OCI-LY1 (cell line): ENCODE measurements around the gene BTN3A1.

ENCODE experiments used
- H2AFZ ChIP-seq: fragments of 200-600 bp; sonication (generic), shearing (Covaris generic); 2 replicates; pipeline ENCODE4 v1.6.0; 2014; ENCODE audit warnings: antibody characterized with exemption, mild to moderate bottlenecking, low read length
- H3F3A ChIP-seq: fragments of 200-600 bp; sonication (generic), shearing (Covaris generic); 2 replicates; pipeline ENCODE4 v1.6.0; 2014; ENCODE audit warnings: mild to moderate bottlenecking, antibody characterized with exemption, low read length, moderate library complexity; ENCODE audit not compliant: insufficient read depth
- H3K27ac ChIP-seq: fragments of 200-600 bp; sonication (generic); 2 replicates; pipeline ENCODE4 v1.5.1; 2014; ENCODE audit warnings: low read length, mixed run types, mild to moderate bottlenecking, low read depth; ENCODE audit not compliant: poor library complexity, severe bottlenecking
- H3K27me3 ChIP-seq: fragments of 200-600 bp; sonication (generic); 2 replicates; pipeline ENCODE4 v1.6.0; 2014; ENCODE audit warnings: antibody characterized with exemption, mild to moderate bottlenecking, low read length, moderate library complexity; ENCODE audit not compliant: insufficient read depth
- H3K36me3 ChIP-seq: fragments of 200-600 bp; sonication (generic); 2 replicates; pipeline ENCODE4 v1.6.1; 2014; ENCODE audit warnings: mild to moderate bottlenecking, antibody characterized with exemption, low read length, moderate library complexity, mixed read lengths; ENCODE audit not compliant: insufficient read depth
- H3K4me1 ChIP-seq: fragments of 200-600 bp; sonication (generic); 2 replicates; pipeline ENCODE4 v1.5.1; 2014; ENCODE audit warnings: mild to moderate bottlenecking, low read length, moderate library complexity; ENCODE audit not compliant: insufficient read depth, severe bottlenecking
- H3K4me2 ChIP-seq: fragments of 200-600 bp; sonication (generic), shearing (Covaris generic); 2 replicates; pipeline ENCODE4 v1.6.1; 2014; ENCODE audit warnings: low read length
- H3K4me3 ChIP-seq: fragments of 200-600 bp; sonication (generic); 2 replicates; pipeline ENCODE4 v1.5.1; 2014; ENCODE audit warnings: low read length, low read depth, mild to moderate bottlenecking, mixed read lengths; ENCODE audit not compliant: poor library complexity, severe bottlenecking
- H3K79me2 ChIP-seq: fragments of 200-600 bp; shearing (Covaris generic); 2 replicates; pipeline ENCODE4 v1.6.1; 2016; ENCODE audit warnings: mixed run types, low read length, mixed read lengths; ENCODE audit not compliant: insufficient read depth
- H3K9ac ChIP-seq: fragments of 200-600 bp; sonication (generic), shearing (Covaris generic); 2 replicates; pipeline ENCODE4 v1.6.1; 2014; ENCODE audit warnings: mild to moderate bottlenecking, low read length, mixed read lengths
- H3K9me2 ChIP-seq: fragments of 200-600 bp; sonication (generic), shearing (Covaris generic); 2 replicates; pipeline ENCODE4 v1.6.1; 2014; ENCODE audit warnings: low read depth, mild to moderate bottlenecking, low read length, mixed read lengths
- H3K9me3 ChIP-seq: fragments of 200-600 bp; shearing (Covaris generic); 2 replicates; pipeline ENCODE4 v1.6.1; 2014; ENCODE audit warnings: low read length, mixed read lengths
- H4K20me1 ChIP-seq: fragments of 200-600 bp; sonication (generic), shearing (Covaris generic); 2 replicates; pipeline ENCODE4 v1.6.0; 2016; ENCODE audit warnings: mild to moderate bottlenecking, low read length; ENCODE audit not compliant: insufficient read depth
- EZH2 ChIP-seq: fragments of 200-600 bp; sonication (generic), shearing (Covaris generic); IDR thresholded peaks from 2 replicates; pipeline ENCODE4 v1.8.0; 2017; ENCODE audit warnings: borderline replicate concordance, mixed run types, mild to moderate bottlenecking, antibody characterized with exemption, low read length, moderate library complexity, mixed read lengths
- TF ChIP-seq, protein P1 (sequence below): fragments of 200-600 bp; sonication (generic), shearing (Covaris generic); IDR thresholded peaks from 2 replicates; pipeline ENCODE4 v1.5.1; 2017; ENCODE audit warnings: mild to moderate bottlenecking, antibody characterized with exemption, low read length, moderate library complexity, mixed read lengths

BTN3A1 gene

DNA sequence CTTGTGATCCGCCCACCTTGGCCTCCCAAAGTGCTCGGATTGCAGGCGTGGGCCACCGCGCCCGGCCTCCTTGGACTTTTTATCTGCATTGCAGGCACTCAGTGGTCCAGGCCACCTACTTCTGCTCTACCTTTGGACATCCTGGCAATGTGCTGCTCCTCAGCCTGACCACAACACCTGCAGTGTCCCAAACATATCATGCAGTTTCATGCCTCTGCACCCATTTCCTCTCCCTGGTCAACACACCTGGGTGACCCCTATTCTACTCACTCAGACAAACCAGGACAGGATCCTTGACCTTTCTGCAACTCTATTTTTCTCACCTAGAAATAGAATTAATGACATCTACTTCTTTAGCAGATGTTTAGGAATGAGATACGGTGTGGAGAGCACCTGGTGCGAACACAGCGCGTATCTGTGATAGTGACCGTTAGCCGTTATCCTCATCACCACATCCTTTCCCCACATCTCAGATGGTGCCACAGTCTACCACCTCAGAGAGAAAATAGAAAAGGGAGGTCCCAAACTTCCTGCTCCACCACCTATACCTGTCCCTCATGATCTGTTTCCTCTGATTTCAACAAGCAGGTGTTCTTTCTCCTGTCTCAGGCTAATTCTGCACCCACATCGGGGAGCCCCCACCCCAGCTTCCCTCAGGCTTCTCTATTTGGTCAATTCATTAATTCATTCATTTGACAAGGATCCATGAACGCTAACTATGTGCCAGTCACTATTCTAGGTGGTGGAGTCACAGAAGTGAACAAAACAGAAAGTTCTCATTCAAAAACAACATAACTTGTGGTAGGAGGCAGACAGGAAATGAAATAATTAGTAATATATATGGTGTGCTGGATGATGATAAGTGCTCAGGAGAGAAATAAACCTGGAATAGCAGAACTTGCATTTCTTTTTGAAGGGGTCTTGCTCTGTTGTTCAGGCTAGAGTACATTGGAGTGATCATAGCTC is 41.3 kb upstream of the BTN3A1 start:
- H3K27ac ChIP-seq: no peak overlapping the region
- no peaks in the 10 kb centered on the region for H3F3A ChIP-seq

DNA sequence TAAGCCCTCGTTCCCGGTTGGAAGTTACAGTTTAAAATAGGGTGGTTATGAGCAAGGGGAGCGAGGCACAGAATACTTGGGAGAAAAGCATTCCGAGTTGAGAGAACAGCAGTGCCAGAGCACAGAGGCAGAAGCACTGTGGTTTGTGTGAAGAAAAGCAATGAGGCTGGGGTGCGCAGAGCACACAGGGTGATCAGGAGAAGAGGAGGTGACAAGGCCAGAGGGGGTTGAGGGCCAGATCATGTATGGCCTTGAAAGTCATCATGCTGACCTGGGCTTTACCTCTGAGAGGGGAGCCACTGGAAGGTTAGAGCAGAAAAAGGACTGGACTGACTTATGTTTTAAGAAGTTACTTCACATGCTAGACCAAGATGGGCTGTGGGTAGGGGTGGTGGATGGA is 40.5 kb upstream of the BTN3A1 start:
- Histone ChIP-seq H3K36me3 (no peaks in the 10 kb centered on the region), H4K20me1 (no peaks in the 10 kb centered on the region), H2AFZ (no peak overlapping the region), H3F3A (no peaks in the 10 kb centered on the region), H3K79me2 (no peaks in the 10 kb centered on the region), H3K4me2 (no peak overlapping the region), H3K4me3 (no peak overlapping the region), H3K27me3 (no peaks in the 10 kb centered on the region), H3K9me2 (no peaks in the 10 kb centered on the region), H3K9ac (no peak overlapping the region), H3K27ac (no peak overlapping the region), H3K4me1 (peaks cover 16% of the 10 kb centered on the region), H3K9me3 (no peaks in the 10 kb centered on the region)
- TF ChIP-seq, protein P1, sequence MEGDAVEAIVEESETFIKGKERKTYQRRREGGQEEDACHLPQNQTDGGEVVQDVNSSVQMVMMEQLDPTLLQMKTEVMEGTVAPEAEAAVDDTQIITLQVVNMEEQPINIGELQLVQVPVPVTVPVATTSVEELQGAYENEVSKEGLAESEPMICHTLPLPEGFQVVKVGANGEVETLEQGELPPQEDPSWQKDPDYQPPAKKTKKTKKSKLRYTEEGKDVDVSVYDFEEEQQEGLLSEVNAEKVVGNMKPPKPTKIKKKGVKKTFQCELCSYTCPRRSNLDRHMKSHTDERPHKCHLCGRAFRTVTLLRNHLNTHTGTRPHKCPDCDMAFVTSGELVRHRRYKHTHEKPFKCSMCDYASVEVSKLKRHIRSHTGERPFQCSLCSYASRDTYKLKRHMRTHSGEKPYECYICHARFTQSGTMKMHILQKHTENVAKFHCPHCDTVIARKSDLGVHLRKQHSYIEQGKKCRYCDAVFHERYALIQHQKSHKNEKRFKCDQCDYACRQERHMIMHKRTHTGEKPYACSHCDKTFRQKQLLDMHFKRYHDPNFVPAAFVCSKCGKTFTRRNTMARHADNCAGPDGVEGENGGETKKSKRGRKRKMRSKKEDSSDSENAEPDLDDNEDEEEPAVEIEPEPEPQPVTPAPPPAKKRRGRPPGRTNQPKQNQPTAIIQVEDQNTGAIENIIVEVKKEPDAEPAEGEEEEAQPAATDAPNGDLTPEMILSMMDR: no peak
- no peak for TF ChIP-seq EZH2

More for the DNA sequence above, 41.3 kb upstream of the BTN3A1 start:
- H3K79me2 ChIP-seq: no peaks in the 10 kb centered on the region
- no peak overlapping the region for H3K4me3 ChIP-seq
- no peak overlapping the region for H3K9ac ChIP-seq
- no peak overlapping the region for H2AFZ ChIP-seq
- no peaks in the 10 kb centered on the region for H3K27me3 ChIP-seq
- H3K36me3 ChIP-seq: no peaks in the 10 kb centered on the region
- no peaks in the 10 kb centered on the region for H3K9me2 ChIP-seq
- H3K4me2 ChIP-seq: no peak overlapping the region
- H3K9me3 ChIP-seq: no peaks in the 10 kb centered on the region
- H4K20me1 ChIP-seq: no peaks in the 10 kb centered on the region
- no peak for TF ChIP-seq EZH2
- TF ChIP-seq, protein P1: no peak
- peaks cover 16% of the 10 kb centered on the region for H3K4me1 ChIP-seq

DNA sequence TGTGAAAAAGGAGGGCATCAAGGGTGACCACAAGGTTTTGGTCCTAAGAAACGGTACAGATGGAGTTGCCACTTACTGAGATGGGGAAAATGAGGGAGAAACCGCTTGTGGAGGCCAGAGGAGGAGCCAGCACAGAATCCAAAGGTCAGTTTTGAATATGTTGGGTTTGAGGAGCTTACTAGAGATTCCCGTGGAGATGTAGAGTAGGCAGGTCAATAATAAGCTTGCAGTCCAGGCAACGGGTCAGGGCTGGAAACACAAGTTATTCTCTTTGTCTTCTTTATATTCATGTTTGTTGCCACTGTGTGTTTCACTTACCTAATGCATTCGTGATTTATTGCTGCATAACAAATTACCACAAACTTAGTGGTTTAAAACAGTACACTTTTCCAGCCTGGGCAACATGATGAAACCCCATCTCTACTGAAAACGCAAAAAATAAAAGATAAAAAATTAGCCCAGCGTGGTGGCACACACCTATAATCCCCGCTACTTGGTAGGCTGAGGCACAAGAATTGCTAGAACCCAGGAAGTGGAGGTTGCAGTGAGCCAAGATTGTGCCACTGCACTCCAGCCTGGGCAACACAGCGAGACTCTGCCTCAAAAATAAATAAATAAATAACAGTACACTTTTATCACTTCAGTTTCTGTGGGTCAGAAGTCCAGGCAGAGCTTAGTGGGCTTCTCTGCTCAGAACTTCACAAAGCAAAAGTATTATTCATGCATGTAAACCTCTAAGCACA is 39.8 kb upstream of the BTN3A1 start:
- Histone ChIP-seq H3K4me2 (no peak overlapping the region), H3K4me1 (peaks cover 16% of the 10 kb centered on the region), H2AFZ (no peak overlapping the region), H3K27ac (no peak overlapping the region), H3K9me3 (no peaks in the 10 kb centered on the region), H4K20me1 (no peaks in the 10 kb centered on the region), H3K4me3 (no peak overlapping the region), H3F3A (no peaks in the 10 kb centered on the region), H3K79me2 (no peaks in the 10 kb centered on the region), H3K9me2 (no peaks in the 10 kb centered on the region), H3K9ac (no peak overlapping the region), H3K36me3 (no peaks in the 10 kb centered on the region), H3K27me3 (no peaks in the 10 kb centered on the region)
- TF ChIP-seq EZH2: no peak
- TF ChIP-seq, protein P1: no peak
